Parietal lobe (tissue), 1 donor: ENCODE data around the gene MYLK3. TPM values are rescaled to one million over a fixed set of nuclear protein-coding genes. Genes with fewer than 3 reads are reported as not detected.

Experiments used
- total RNA-seq: library from RNA; depleted of rRNA; stranded (reverse); fragments of >200 nt; gene quantifications from one replicate; pipeline ENCODE4 v1.2.3, GENCODE V29; 2014

The MYLK3 gene
- 0.94 TPM for total RNA-seq

DNA sequence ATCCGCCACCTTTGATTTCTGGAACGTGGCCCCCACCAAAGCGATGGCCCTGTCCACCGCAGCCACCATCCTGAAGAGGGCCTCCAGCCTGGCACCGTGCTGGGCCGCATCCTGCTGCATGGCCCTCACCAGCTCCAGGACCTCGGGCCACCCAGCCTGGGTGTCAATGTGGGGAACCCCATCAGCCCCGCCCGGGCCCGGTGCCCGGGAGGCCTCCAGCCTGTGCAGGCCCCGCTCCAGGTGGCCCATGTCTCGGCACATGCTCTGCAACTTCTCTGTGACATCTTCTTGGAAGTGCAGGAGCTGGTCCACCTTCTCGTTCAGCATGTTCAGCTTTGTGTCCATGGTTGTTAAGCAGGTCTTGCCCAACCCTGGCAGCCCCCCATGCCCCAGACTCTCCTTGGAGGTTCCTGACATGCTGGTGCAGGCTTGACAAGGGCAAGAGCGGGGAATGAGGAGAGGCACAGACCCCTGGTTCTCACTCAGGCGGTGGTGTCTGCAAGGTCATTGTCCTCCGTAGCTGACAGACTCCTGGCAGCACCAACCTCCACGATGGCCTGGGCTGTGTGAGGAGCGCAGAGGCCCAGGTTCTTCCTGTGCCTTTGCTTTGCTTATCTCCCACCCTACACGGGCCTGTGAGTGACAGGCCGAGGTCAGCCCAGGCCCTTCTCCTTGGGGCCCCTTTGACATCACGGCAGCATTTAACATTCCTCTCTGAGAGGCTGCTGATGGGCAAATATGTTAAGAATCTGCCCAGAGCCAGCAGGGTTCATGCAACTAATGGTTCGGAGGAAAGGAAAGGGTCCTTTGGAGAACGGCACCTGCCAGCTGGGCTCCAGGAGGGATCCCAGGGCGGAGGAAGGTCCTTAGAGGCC, at the start of gene MYLK3:
TSS of gene MYLK3 (minus strand) at position 568 of the 875 bp plus-strand sequence. CDS start at position 417, 151 bp downstream.

DNA sequence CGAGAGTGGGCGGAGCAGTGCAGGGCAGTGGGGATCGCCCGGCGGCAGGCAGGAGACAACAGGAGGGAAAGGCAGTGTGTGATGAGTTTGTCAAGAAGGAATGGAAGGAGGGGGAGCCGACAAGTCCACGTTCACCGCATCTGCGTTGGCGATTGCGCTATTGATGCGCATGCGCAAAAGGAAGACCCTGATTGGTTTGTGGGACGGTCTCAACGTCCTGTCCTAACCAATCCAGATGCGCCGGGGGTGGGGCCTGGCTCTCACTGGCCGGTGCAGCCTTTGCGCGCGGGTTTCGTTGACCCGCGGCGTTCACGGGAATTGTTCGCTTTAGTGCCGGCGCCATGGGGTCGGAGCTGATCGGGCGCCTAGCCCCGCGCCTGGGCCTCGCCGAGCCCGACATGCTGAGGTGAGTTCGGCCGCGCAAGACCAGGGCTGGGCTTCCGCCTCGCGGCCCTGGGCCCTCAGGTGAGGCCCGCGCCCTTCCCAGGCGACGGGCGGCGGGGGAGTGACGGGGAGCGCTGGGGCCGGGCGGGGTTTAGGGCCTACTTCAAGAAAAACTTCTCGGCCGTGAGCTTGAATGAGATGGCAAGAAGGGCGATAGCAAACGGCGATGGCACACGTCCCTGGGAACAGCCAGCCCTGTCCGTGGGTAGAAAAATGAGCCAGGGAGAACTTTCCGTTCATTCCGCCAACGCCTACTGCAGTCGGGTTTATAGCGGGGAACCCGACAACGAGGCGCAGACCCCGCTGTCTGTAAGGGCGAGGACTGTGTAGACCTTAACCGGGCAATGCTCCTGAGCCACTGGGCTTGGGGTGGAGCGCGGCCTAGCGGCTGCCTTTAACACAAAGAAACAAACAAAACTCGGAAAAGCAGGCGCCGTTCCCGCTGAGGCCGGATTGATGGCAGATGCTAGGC, 58.5 kb downstream of the MYLK3 start, which contains the start of gene ORC6:
TSS of gene ORC6 (plus strand) at position 295 of the 916 bp plus-strand sequence. CDS start at position 342, 47 bp downstream.

DNA sequence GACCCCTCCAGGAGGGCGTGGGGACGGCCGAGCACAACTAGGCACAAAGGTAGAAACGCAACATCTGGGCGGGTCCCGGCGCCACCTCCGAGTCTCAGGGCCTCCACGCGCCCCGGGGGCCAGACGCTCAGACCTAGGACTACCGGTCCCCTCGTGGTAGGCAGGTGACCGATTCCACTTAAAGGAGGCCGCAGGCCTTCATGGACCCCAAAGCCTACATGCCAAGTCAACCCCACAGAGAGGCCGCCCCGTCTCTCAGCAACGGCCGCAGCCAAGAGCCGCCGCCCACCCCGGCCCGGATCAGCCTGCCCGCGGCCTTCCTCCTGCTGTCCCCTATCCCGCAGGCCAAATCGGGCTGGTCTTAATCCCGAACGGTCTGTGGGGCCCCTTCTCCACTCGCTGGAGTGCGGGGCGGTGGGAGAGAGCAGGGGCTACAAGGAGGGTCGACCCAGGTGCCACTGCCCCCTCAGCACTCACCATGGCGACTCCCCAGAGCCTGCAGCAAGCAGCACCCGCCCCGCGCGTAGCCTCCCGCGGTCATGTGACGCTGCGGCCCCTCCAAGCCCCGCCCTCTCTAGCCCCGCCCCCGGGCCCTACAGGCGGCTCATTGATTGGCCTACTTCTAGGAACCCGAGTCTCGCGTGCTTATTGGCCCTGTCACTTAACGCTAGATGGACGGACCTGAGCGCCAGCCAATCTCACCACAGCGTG, 59.3 kb downstream of the MYLK3 start, which contains the start of gene VPS35:
TSS of gene VPS35 (minus strand) at position 525 of the 711 bp plus-strand sequence. CDS start at position 480, 45 bp downstream.

Other genes with a start within 250 kb of the MYLK3 start
- gene SHCBP1, start 127.0 kb downstream of the MYLK3 start, total RNA-seq: 2.5 TPM
- gene VPS35, start 59.2 kb downstream of the MYLK3 start, total RNA-seq: 165 TPM
- 11.9 TPM for gene ORC6, start 58.7 kb downstream of the MYLK3 start, total RNA-seq
- gene C16orf87, start 82.8 kb upstream of the MYLK3 start, total RNA-seq: 32.9 TPM
- gene GPT2, start 136.0 kb upstream of the MYLK3 start, total RNA-seq: 26.0 TPM
- gene DNAJA2, start 225.3 kb upstream of the MYLK3 start, total RNA-seq: 67.6 TPM